Measurements from ENCODE around the gene TTC7B. TPM values are rescaled to one million over a fixed set of nuclear protein-coding genes. Genes with fewer than 3 reads are reported as not detected.
A peak's percentile ranks its signal among the peaks of the same experiment; 100 is the strongest.

Gene TTC7B
- total RNA-seq, 1 donor from 2014 or later, result 83.7 TPM

- DNase-seq (ENCODE audit: extremely low read depth, low read depth, low spot score), result no peak
Observed at GRCh38 chr14:90506748-90507147, 309.5 kb downstream of the TTC7B start.

- DNase-seq (ENCODE audit: extremely low read depth, low read depth, low spot score), result no peak
Observed at GRCh38 chr14:90505531-90505930, 310.7 kb downstream of the TTC7B start.

GRCh38 chr14:90504643-90505042 lies 311.6 kb downstream of the TTC7B start:
- no peak for DNase-seq (ENCODE audit: extremely low read depth, low read depth, low spot score)

- no peak for DNase-seq (ENCODE audit: extremely low read depth, low read depth, low spot score)
Observed at GRCh38 chr14:90503582-90503981, 312.6 kb downstream of the TTC7B start.

- DNase-seq (ENCODE audit: extremely low read depth, low read depth, low spot score), result no peak
Observed at GRCh38 chr14:90502760-90503159, 313.5 kb downstream of the TTC7B start.

- no peak for DNase-seq (ENCODE audit: extremely low read depth, low read depth, low spot score)
Observed at GRCh38 chr14:90500665-90501370, 315.4 kb downstream of the TTC7B start.

- DNase-seq (ENCODE audit: extremely low read depth, low read depth, low spot score), result no peak
Observed at GRCh38 chr14:90499908-90500664, 316.1 kb downstream of the TTC7B start.

- no peak for DNase-seq (ENCODE audit: extremely low read depth, low read depth, low spot score)
Observed at GRCh38 chr14:90499121-90499520, 317.1 kb downstream of the TTC7B start.

GRCh38 chr14:90498198-90498597 lies 318.0 kb downstream of the TTC7B start:
- no peak for DNase-seq (ENCODE audit: extremely low read depth, low read depth, low spot score)

GRCh38 chr14:90496379-90496778 lies 319.9 kb downstream of the TTC7B start:
- DNase-seq (ENCODE audit: extremely low read depth, low read depth, low spot score), result no peak

GRCh38 chr14:90495357-90496276 lies 320.6 kb downstream of the TTC7B start:
- DNase-seq (ENCODE audit: extremely low read depth, low read depth, low spot score), result peak; percentile 47

- no peak for DNase-seq (ENCODE audit: extremely low read depth, low read depth, low spot score)
Observed at GRCh38 chr14:90491911-90492531, 324.2 kb downstream of the TTC7B start.

GRCh38 chr14:90491221-90491885 lies 324.9 kb downstream of the TTC7B start:
- no peak for DNase-seq (ENCODE audit: extremely low read depth, low read depth, low spot score)

GRCh38 chr14:90490720-90491050 lies 325.5 kb downstream of the TTC7B start:
- DNase-seq (ENCODE audit: extremely low read depth, low read depth, low spot score), result no peak

GRCh38 chr14:90489916-90490719 lies 326.1 kb downstream of the TTC7B start:
- no peak for DNase-seq (ENCODE audit: extremely low read depth, low read depth, low spot score)

- no peak for DNase-seq (ENCODE audit: extremely low read depth, low read depth, low spot score)
Observed at GRCh38 chr14:90489306-90489705, 326.9 kb downstream of the TTC7B start.

GRCh38 chr14:90488256-90488655 lies 328.0 kb downstream of the TTC7B start:
- DNase-seq (ENCODE audit: extremely low read depth, low read depth, low spot score), result no peak

GRCh38 chr14:90487462-90487861 lies 328.8 kb downstream of the TTC7B start:
- no peak for DNase-seq (ENCODE audit: extremely low read depth, low read depth, low spot score)

GRCh38 chr14:90487031-90487430 lies 329.2 kb downstream of the TTC7B start:
- DNase-seq (ENCODE audit: extremely low read depth, low read depth, low spot score), result no peak

- DNase-seq (ENCODE audit: extremely low read depth, low read depth, low spot score), result no peak
Observed at GRCh38 chr14:90484291-90484690, 331.9 kb downstream of the TTC7B start.

Measured in glomerular endothelial cell (primary cell).